GM10266 (cell line): ENCODE data around the gene RPL29.

ENCODE experiments used
- DNase-seq: peaks from one replicate; pipeline ENCODE4 v3.0.0; 2012; ENCODE audit errors: extremely low spot score
- CTCF ChIP-seq: IDR thresholded peaks from 2 replicates; pipeline ENCODE4 v1.5.1; 2012; ENCODE audit warnings: mild to moderate bottlenecking, low read depth; ENCODE audit not compliant: control insufficient read depth, insufficient read depth; ENCODE audit errors: missing control alignments

The RPL29 gene

GRCh38 chr3:51971350-51971749, 24.3 kb downstream of the RPL29 start:
- no peak for DNase-seq
- TF ChIP-seq CTCF = no peak

DNA sequence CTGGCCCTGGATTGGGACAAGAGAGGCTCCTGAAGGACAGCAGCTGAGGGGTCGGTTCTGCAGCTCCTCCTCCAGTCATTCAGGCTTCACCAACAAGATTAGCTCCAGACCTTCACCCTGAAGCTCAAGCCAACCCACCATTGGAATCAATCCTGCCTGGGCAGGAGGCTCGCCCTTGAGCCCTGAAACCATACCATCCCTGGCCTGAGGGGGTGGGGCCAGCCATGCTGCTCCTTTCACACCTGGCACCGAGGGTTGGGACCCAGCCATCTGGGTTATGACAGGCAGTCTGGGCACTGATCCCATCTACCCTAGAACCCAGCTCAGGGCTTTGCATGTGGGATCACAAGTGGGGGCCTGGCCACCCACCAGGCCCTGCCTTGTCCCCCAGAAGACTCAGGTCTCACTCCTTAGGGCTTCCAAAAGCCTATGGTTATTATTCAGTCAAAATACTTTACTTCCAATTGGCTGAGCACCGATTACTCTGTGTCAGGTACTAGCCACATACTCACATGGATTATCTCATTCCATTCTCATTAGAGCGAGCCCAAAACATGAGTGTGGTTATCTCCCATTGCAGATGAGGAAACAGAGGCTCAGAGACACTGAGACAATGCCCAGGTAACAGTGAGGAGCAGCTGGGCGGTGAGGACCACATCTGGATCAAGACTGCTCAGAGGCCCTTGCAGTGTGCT, 24.9 kb downstream of the RPL29 start:
- no peak for DNase-seq
- no peak for TF ChIP-seq CTCF

DNA sequence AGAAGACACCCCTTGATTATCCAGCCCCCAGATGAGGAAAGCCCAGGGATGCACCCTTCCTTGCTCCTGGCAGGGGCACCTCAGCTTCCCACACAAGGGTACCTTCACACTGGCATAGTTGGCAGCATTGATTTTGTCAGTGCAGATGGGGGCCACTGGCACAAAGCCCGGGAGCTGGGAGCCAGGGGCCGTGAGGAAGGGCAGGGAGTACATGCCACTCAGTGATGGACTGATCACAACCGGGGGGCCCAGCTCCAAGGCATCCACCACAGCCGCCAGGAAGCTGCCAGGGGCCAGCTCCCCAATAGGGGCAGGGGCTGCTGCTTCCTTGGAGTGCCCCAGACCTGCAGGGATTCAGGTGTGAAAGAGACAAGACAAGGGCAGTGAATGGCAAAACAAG, 25.9 kb downstream of the RPL29 start:
- DNase-seq = no peak
- no peak for TF ChIP-seq CTCF

- TF ChIP-seq CTCF = no peak
- no peak for DNase-seq
Measured at GRCh38 chr3:51968883-51969678, 26.6 kb downstream of the RPL29 start.

DNA sequence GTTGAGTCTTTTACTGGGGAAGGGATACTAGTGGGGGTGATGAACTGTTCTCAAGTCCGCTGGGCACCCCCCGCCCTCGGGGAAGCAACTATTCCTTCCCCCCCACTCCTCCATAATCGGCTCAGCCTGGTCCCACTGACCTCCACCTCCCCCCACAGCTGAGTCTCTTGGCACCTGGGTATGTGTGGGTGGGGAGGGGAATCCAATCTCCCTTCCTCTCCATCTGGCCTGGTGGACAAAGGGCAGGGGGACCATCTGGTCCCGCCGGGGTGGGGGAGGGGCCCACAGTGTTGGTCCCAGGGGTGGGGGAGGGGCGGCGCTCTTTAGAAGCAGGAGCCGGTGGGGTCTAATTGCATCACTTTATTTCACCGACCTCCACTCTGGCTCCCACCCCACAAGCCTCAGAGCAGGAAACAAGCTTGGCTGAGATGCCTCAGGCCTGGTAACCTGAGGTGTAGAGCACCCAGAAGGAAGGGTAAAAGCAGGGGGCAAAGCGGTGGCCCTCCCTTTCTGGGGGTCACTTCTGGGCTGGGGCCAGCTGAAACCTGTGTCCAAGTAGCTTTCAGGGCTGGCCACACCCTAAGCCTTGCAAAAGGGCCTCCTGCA, 27.4 kb downstream of the RPL29 start:
- DNase-seq = no peak
- no peak for TF ChIP-seq CTCF

DNA sequence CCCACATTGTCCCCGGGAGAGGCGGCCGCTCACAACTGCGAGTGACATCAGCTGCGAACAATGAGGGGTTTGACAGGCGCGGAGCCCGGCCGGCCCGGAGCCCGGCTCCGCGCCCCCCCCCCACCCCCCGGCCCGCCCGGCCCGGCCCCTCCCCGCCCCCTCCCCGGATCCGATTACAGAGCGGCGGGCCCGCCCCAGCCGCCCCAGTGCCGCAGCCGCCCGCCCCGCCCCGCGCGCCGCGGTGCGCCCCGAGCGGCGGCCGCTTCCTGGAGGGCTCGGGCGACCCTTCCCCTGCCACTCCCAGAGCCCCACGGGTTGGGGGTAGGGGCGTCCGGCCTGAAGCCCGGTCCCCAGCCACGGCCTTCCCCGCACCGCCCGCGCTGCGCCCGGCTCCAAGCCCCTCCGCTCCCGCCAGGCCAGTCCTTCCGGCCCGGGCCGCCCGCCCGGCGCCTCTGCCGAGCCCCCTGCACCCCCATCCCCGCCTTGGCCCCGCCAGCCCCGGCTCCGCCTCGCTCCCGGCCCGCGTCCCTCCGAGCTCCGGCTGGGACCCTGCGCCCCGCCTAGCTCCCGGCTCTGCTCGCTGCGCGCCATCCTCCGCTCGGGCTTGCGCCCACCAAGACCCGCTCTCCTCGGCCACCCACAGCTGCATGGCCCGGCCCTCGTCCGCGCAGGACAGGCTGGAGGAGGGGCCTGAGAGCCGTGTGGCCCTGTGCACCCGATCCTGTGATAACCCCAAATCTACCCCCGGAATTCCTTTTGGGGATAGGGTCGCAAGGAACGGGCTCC, 28.1 kb downstream of the RPL29 start, which contains the start of gene PCBP4:
PCBP4 (minus strand) TSS at position 71 of the 786 bp plus-strand sequence. CDS start 6,214 bp downstream, outside the sequence.
- DNase-seq = peak; percentile 83
- no peak for TF ChIP-seq CTCF
